ENCODE data around the gene MSL2. TPM values are rescaled to one million over a fixed set of nuclear protein-coding genes. Genes with fewer than 3 reads are reported as not detected.
A peak's percentile ranks its signal among the peaks of the same experiment; 100 is the strongest.
"Not testable (repeated sequence)": the region's sequence is repeated elsewhere in the genome, so short reads cannot be mapped to it uniquely, and the experiment has no call there.

The MSL2 gene
- total and polyA plus RNA-seq, 5 donors from 2014 or later, result 31.2 to 146 (median 38.7) TPM

- peaks cover 16 to 80% (median 49%) of the 10 kb centered on the region in 4 donors for H3K4me1 Mint-ChIP-seq
- not testable (repeated sequence) for DNase-seq; H3K27me3 ChIP-seq (ENCODE audit: control insufficient read depth, insufficient read depth, low read length); H3K36me3 ChIP-seq (ENCODE audit: control insufficient read depth, insufficient read depth, low read length); ATAC-seq (ENCODE audit: low read depth in 2 of 2); H3K9me3 ChIP-seq (ENCODE audit: control insufficient read depth in 2 of 2, low read length in 2 of 2); H3K9me3 Mint-ChIP-seq
- H3K4me3 Mint-ChIP-seq, result peak overlapping the region; percentile 95 to 100 (median 98)
- Histone ChIP-seq H3K4me3 (ENCODE audit: low read depth, low read length) (peak overlapping the region; percentile 99), H3K27ac (ENCODE audit: insufficient read depth, low read length, poor library complexity, severe bottlenecking) (peak overlapping the region; percentile 99), H3K4me1 (ENCODE audit: control insufficient read depth, insufficient read depth, low read length, poor library complexity, severe bottlenecking) (peaks cover 57% of the 10 kb centered on the region)
- peaks cover 19% of the 10 kb centered on the region for H3K36me3 Mint-ChIP-seq
- peaks cover 27% of the 10 kb centered on the region for H3K27me3 Mint-ChIP-seq
- H3K27ac Mint-ChIP-seq, result peak overlapping the region in 2 of 3 donors; percentile 89 to 95
Measured at GRCh38 chr3:136192195-136192594, 3.9 kb downstream of the MSL2 start.

- no peak overlapping the region for H3K27ac ChIP-seq (ENCODE audit: insufficient read depth, low read length, poor library complexity, severe bottlenecking)
- no peaks in the 10 kb centered on the region for H3K27me3 ChIP-seq (ENCODE audit: control insufficient read depth, insufficient read depth, low read length)
- Mint-ChIP-seq H3K36me3 (peaks cover 19% of the 10 kb centered on the region), H3K4me3 (peak overlapping the region; percentile 95 to 100 (median 98)), H3K4me1 (peaks cover 26 to 88% (median 63%) of the 10 kb centered on the region in 4 donors), H3K27ac (peak overlapping the region in 2 of 3 donors; percentile 63 to 68), H3K9me3 (peaks cover 0 to 4% (median 0%) of the 10 kb centered on the region in 7 donors), H3K27me3 (peaks cover 14% of the 10 kb centered on the region)
- DNase-seq (no peak), ATAC-seq (ENCODE audit: low read depth in 2 of 2) (no peak)
- H3K4me1 ChIP-seq (ENCODE audit: control insufficient read depth, insufficient read depth, low read length, poor library complexity, severe bottlenecking), result peaks cover 75% of the 10 kb centered on the region
- H3K36me3 ChIP-seq (ENCODE audit: control insufficient read depth, insufficient read depth, low read length), result no peaks in the 10 kb centered on the region
- H3K4me3 ChIP-seq (ENCODE audit: low read depth, low read length), result peak overlapping the region; percentile 99
- H3K9me3 ChIP-seq (ENCODE audit: control insufficient read depth in 2 of 2, low read length in 2 of 2), result no peaks in the 10 kb centered on the region
Measured at GRCh38 chr3:136189859-136190617, 6.1 kb downstream of the MSL2 start.

DNA sequence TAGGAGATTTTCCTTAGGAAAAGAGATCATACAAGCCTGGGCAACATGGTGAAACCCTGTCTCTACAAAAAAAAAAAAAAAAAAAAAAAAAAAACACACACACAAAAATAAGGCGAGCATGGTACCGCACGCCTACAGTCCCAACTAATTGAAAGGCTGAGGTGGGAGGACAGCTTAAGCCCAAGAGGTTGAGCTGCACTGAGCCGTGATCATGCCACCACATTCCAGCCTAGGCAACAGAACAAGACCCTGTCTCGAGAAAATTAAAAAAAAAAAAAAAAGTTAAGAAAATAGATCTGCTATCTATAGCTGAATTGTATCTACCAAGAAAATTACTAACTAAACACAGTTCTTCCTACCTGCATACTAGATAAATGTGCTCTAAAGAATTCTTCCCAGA is 7.1 kb downstream of the MSL2 start:
- peak overlapping the region; percentile 82 to 100 (median 90) for H3K4me3 Mint-ChIP-seq
- Histone ChIP-seq H3K9me3 (ENCODE audit: control insufficient read depth in 2 of 2, low read length in 2 of 2) (no peaks in the 10 kb centered on the region), H3K4me1 (ENCODE audit: control insufficient read depth, insufficient read depth, low read length, poor library complexity, severe bottlenecking) (peaks cover 84% of the 10 kb centered on the region), H3K36me3 (ENCODE audit: control insufficient read depth, insufficient read depth, low read length) (no peaks in the 10 kb centered on the region), H3K27me3 (ENCODE audit: control insufficient read depth, insufficient read depth, low read length) (no peaks in the 10 kb centered on the region), H3K27ac (ENCODE audit: insufficient read depth, low read length, poor library complexity, severe bottlenecking) (no peak overlapping the region), H3K4me3 (ENCODE audit: low read depth, low read length) (peak overlapping the region; percentile 67)
- H3K27ac Mint-ChIP-seq, result peak overlapping the region; percentile 49 to 84 (median 83)
- peaks cover 5% of the 10 kb centered on the region for H3K27me3 Mint-ChIP-seq
- H3K4me1 Mint-ChIP-seq, result peaks cover 21 to 92% (median 67%) of the 10 kb centered on the region in 4 donors
- no peak for DNase-seq
- peaks cover 19% of the 10 kb centered on the region for H3K36me3 Mint-ChIP-seq
- H3K9me3 Mint-ChIP-seq, result peaks cover 0 to 1% (median 0%) of the 10 kb centered on the region in 7 donors
- no peak for ATAC-seq (ENCODE audit: low read depth in 2 of 2)

DNA sequence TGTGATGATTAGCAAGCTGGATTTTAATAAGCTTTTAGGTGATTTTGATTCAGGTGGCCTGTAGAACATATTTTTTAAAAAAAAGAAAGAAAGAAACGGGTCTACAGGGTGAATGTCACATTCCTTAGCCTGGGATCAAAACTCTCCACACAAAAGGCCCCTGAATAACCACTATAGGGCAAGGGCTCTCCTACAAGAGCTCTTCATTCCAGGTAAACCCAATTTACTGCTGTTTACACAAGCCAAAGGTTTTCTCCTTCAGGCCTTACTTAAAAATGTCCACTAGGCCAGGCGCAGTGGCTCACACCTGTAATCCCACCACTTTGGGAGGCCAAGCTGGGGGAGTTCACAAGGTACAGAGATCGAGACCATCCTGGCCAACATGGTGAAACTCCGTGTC is 8.3 kb downstream of the MSL2 start:
- no peaks in the 10 kb centered on the region for H3K9me3 ChIP-seq (ENCODE audit: control insufficient read depth in 2 of 2, low read length in 2 of 2)
- no peak for ATAC-seq (ENCODE audit: low read depth in 2 of 2)
- DNase-seq, result no peak
- H3K27ac ChIP-seq (ENCODE audit: insufficient read depth, low read length, poor library complexity, severe bottlenecking), result no peak overlapping the region
- Mint-ChIP-seq H3K27ac (peak overlapping the region in 2 of 3 donors; percentile 31 to 83), H3K36me3 (peaks cover 20% of the 10 kb centered on the region), H3K27me3 (no peaks in the 10 kb centered on the region), H3K4me1 (peaks cover 26 to 97% (median 70%) of the 10 kb centered on the region in 4 donors), H3K9me3 (peaks cover 0 to 1% (median 0%) of the 10 kb centered on the region in 7 donors), H3K4me3 (peak overlapping the region; percentile 82 to 100 (median 90))
- H3K27me3 ChIP-seq (ENCODE audit: control insufficient read depth, insufficient read depth, low read length), result no peaks in the 10 kb centered on the region
- H3K4me3 ChIP-seq (ENCODE audit: low read depth, low read length), result peak overlapping the region; percentile 67
- H3K36me3 ChIP-seq (ENCODE audit: control insufficient read depth, insufficient read depth, low read length), result no peaks in the 10 kb centered on the region
- H3K4me1 ChIP-seq (ENCODE audit: control insufficient read depth, insufficient read depth, low read length, poor library complexity, severe bottlenecking), result peaks cover 91% of the 10 kb centered on the region

GRCh38 chr3:136186846-136187245 is 9.3 kb downstream of the MSL2 start:
- Mint-ChIP-seq H3K27ac (no peak overlapping the region), H3K36me3 (peaks cover 16% of the 10 kb centered on the region), H3K4me1 (peaks cover 36 to 98% (median 73%) of the 10 kb centered on the region in 4 donors), H3K27me3 (no peaks in the 10 kb centered on the region), H3K9me3 (peaks cover 0 to 1% (median 0%) of the 10 kb centered on the region in 7 donors), H3K4me3 (peak overlapping the region; percentile 23 to 100 (median 60))
- peak overlapping the region; percentile 67 for H3K4me3 ChIP-seq (ENCODE audit: low read depth, low read length)
- ATAC-seq (ENCODE audit: low read depth in 2 of 2), result no peak
- H3K27me3 ChIP-seq (ENCODE audit: control insufficient read depth, insufficient read depth, low read length), result no peaks in the 10 kb centered on the region
- peak overlapping the region; percentile 55 for H3K27ac ChIP-seq (ENCODE audit: insufficient read depth, low read length, poor library complexity, severe bottlenecking)
- DNase-seq, result no peak
- H3K36me3 ChIP-seq (ENCODE audit: control insufficient read depth, insufficient read depth, low read length), result no peaks in the 10 kb centered on the region
- peaks cover 93% of the 10 kb centered on the region for H3K4me1 ChIP-seq (ENCODE audit: control insufficient read depth, insufficient read depth, low read length, poor library complexity, severe bottlenecking)
- no peaks in the 10 kb centered on the region for H3K9me3 ChIP-seq (ENCODE audit: control insufficient read depth in 2 of 2, low read length in 2 of 2)

- peak; percentile 70 for ATAC-seq (ENCODE audit: low read depth in 2 of 2)
- Histone ChIP-seq H3K9me3 (ENCODE audit: control insufficient read depth in 2 of 2, low read length in 2 of 2) (no peaks in the 10 kb centered on the region), H3K4me3 (ENCODE audit: low read depth, low read length) (peak overlapping the region; percentile 67), H3K27ac (ENCODE audit: insufficient read depth, low read length, poor library complexity, severe bottlenecking) (peak overlapping the region; percentile 55), H3K4me1 (ENCODE audit: control insufficient read depth, insufficient read depth, low read length, poor library complexity, severe bottlenecking) (peaks cover 92% of the 10 kb centered on the region), H3K36me3 (ENCODE audit: control insufficient read depth, insufficient read depth, low read length) (no peaks in the 10 kb centered on the region), H3K27me3 (ENCODE audit: control insufficient read depth, insufficient read depth, low read length) (no peaks in the 10 kb centered on the region)
- peak in 1 of 3 donors; percentile 67 for DNase-seq
- Mint-ChIP-seq H3K4me1 (peaks cover 37 to 96% (median 70%) of the 10 kb centered on the region in 4 donors), H3K36me3 (peaks cover 12% of the 10 kb centered on the region), H3K9me3 (peaks cover 0 to 1% (median 0%) of the 10 kb centered on the region in 7 donors), H3K27me3 (no peaks in the 10 kb centered on the region), H3K27ac (peak overlapping the region in 2 of 3 donors; percentile 31 to 79), H3K4me3 (peak overlapping the region; percentile 74 to 100 (median 84))
Measured at GRCh38 chr3:136186344-136186743, 9.8 kb downstream of the MSL2 start.

DNA sequence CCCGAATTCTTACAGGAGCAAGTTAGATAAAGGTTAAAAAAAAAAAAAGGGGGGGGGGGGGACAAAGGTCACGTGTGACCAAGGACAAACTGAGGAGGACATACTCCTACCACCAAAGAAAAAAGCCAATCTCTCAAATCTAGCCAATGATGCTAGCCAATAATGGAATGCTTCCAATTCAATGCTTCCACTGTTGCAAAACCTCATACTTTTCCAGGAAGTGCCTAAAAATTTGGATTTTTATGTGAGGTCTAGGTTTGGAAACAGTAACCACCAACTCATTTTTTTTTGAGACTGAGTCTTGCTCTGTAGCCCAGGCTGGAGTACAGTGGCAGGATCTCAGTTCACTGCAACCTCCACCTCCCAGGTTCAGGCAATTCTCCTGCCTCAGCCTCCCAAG is 11.4 kb downstream of the MSL2 start:
- Mint-ChIP-seq H3K4me1 (peaks cover 41 to 91% (median 68%) of the 10 kb centered on the region in 4 donors), H3K9me3 (peaks cover 0 to 1% (median 0%) of the 10 kb centered on the region in 7 donors), H3K27me3 (no peaks in the 10 kb centered on the region), H3K36me3 (peaks cover 6% of the 10 kb centered on the region), H3K27ac (peak overlapping the region in 1 of 3 donors; percentile 49), H3K4me3 (peak overlapping the region in 2 of 4 donors; percentile 74 to 82)
- Histone ChIP-seq H3K27me3 (ENCODE audit: control insufficient read depth, insufficient read depth, low read length) (no peaks in the 10 kb centered on the region), H3K36me3 (ENCODE audit: control insufficient read depth, insufficient read depth, low read length) (no peaks in the 10 kb centered on the region), H3K9me3 (ENCODE audit: control insufficient read depth in 2 of 2, low read length in 2 of 2) (no peaks in the 10 kb centered on the region), H3K27ac (ENCODE audit: insufficient read depth, low read length, poor library complexity, severe bottlenecking) (peak overlapping the region; percentile 6), H3K4me1 (ENCODE audit: control insufficient read depth, insufficient read depth, low read length, poor library complexity, severe bottlenecking) (peaks cover 90% of the 10 kb centered on the region), H3K4me3 (ENCODE audit: low read depth, low read length) (peak overlapping the region; percentile 43)
- no peak for DNase-seq
- no peak for ATAC-seq (ENCODE audit: low read depth in 2 of 2)
